SK-N-MC (cell line): ENCODE results near the gene HYAL2.

Source experiments
- DNase-seq: peaks from one replicate; pipeline ENCODE4 v3.0.0-alpha.2; 2011; ENCODE audit warnings: low read depth, low spot score
- H3K27ac ChIP-seq: fragments of 200-600 bp; sonication (generic); 2 replicates; pipeline ENCODE4 v1.5.1; 2016; ENCODE audit warnings: mixed run types
- H3K36me3 ChIP-seq: fragments of 200-600 bp; sonication (generic); 2 replicates; pipeline ENCODE4 v1.6.1; 2017; ENCODE audit warnings: antibody characterized with exemption, low read length, mixed read lengths; ENCODE audit not compliant: insufficient read depth
- H3K4me3 ChIP-seq: fragments of 200-600 bp; sonication (generic); 2 replicates; pipeline ENCODE4 v1.5.1; 2016
- H3K9ac ChIP-seq: fragments of 200-600 bp; sonication (generic); 2 replicates; pipeline ENCODE4 v1.8.0; 2017; ENCODE audit warnings: mixed run types, mixed read lengths; ENCODE audit not compliant: insufficient read length
- H3K9me3 ChIP-seq: fragments of 200-600 bp; sonication (generic); 2 replicates; pipeline ENCODE4 v1.6.1; 2017; ENCODE audit warnings: low read depth, mild to moderate bottlenecking, antibody characterized with exemption, low read length, moderate library complexity, mixed read lengths
- EZH2 ChIP-seq: fragments of 200-600 bp; sonication (generic); IDR thresholded peaks from one replicate; pipeline ENCODE4 v1.6.1; 2017; ENCODE audit warnings: antibody characterized with exemption
- FOXP2 ChIP-seq: optimal IDR thresholded peaks from 2 replicates; pipeline ENCODE3; 2011; ENCODE audit warnings: mild to moderate bottlenecking, moderate library complexity; ENCODE audit not compliant: insufficient read depth; ENCODE audit errors: extremely low read length, control extremely low read depth
- POLR2AphosphoS5 ChIP-seq: IDR thresholded peaks from 2 replicates; pipeline ENCODE4 v1.6.1; 2012; ENCODE audit warnings: mild to moderate bottlenecking, low read depth, low read length, borderline replicate concordance

The HYAL2 gene

GRCh38 chr3:50322386-50323091 lies at the start of gene HYAL2:
Gene HYAL2, minus strand, starts transcription at chr3:50322745. Its CDS starts 2,256 bp downstream, at chr3:50320489.
- Histone ChIP-seq H3K36me3 (peaks cover 15% of the 10 kb centered on the region; the same call in 1 of the 2 replicates), H3K4me3 (peak within 1 kb of the TSS; percentile 83), H3K9ac (peak within 1 kb of the TSS; percentile 97), H3K9me3 (no peaks in the 10 kb centered on the region), H3K27ac (peak within 1 kb of the TSS; percentile 95)
- TF ChIP-seq FOXP2 (no peak), POLR2AphosphoS5 (no peak), EZH2 (no peak)
- DNase-seq, result no peak

- Histone ChIP-seq H3K4me3 (no peak overlapping the region), H3K9me3 (no peaks in the 10 kb centered on the region), H3K9ac (no peak overlapping the region), H3K36me3 (no peaks in the 10 kb centered on the region), H3K27ac (no peak overlapping the region; the same call in 1 of the 2 replicates)
- TF ChIP-seq POLR2AphosphoS5, result no peak
- TF ChIP-seq EZH2, result no peak
- TF ChIP-seq FOXP2, result no peak
- DNase-seq, result no peak
Measured at GRCh38 chr3:50371133-50371685, 48.7 kb upstream of the HYAL2 start.

GRCh38 chr3:50370594-50370993 lies 48.0 kb upstream of the HYAL2 start:
- peak overlapping the region; percentile 54; the same call in 1 of the 2 replicates for H3K27ac ChIP-seq
- H3K4me3 ChIP-seq, result no peak overlapping the region
- H3K9me3 ChIP-seq, result no peaks in the 10 kb centered on the region
- no peak for TF ChIP-seq FOXP2
- no peak for TF ChIP-seq EZH2
- TF ChIP-seq POLR2AphosphoS5, result no peak
- DNase-seq, result peak; percentile 42
- no peak overlapping the region for H3K9ac ChIP-seq
- H3K36me3 ChIP-seq, result no peaks in the 10 kb centered on the region

- Histone ChIP-seq H3K27ac (no peak overlapping the region), H3K9me3 (no peaks in the 10 kb centered on the region), H3K9ac (no peak overlapping the region), H3K4me3 (no peak overlapping the region), H3K36me3 (no peaks in the 10 kb centered on the region)
- TF ChIP-seq FOXP2 (no peak), EZH2 (no peak), POLR2AphosphoS5 (no peak)
- no peak for DNase-seq
Measured at GRCh38 chr3:50369012-50369670, 46.6 kb upstream of the HYAL2 start.

GRCh38 chr3:50365842-50366220 lies 43.3 kb upstream of the HYAL2 start:
- no peak overlapping the region for H3K9ac ChIP-seq
- DNase-seq, result no peak
- TF ChIP-seq POLR2AphosphoS5, result no peak
- no peak for TF ChIP-seq FOXP2
- no peak for TF ChIP-seq EZH2
- H3K9me3 ChIP-seq, result no peaks in the 10 kb centered on the region
- H3K4me3 ChIP-seq, result no peak overlapping the region
- H3K36me3 ChIP-seq, result no peaks in the 10 kb centered on the region
- H3K27ac ChIP-seq, result no peak overlapping the region

- no peaks in the 10 kb centered on the region for H3K9me3 ChIP-seq
- DNase-seq, result no peak
- TF ChIP-seq EZH2, result no peak
- no peak for TF ChIP-seq FOXP2
- no peak for TF ChIP-seq POLR2AphosphoS5
- no peak overlapping the region for H3K27ac ChIP-seq
- no peaks in the 10 kb centered on the region for H3K36me3 ChIP-seq
- peak overlapping the region; percentile 68 for H3K4me3 ChIP-seq
- H3K9ac ChIP-seq, result no peak overlapping the region
Measured at GRCh38 chr3:50365080-50365841, 42.7 kb upstream of the HYAL2 start.

- no peak for TF ChIP-seq POLR2AphosphoS5
- no peak for TF ChIP-seq FOXP2
- TF ChIP-seq EZH2, result no peak
- Histone ChIP-seq H3K27ac (no peak overlapping the region), H3K9me3 (no peaks in the 10 kb centered on the region), H3K4me3 (0 out of 2 replicates have a peak overlapping the region, but pooled peaks have one; percentile 15), H3K36me3 (no peaks in the 10 kb centered on the region), H3K9ac (no peak overlapping the region)
- no peak for DNase-seq
Measured at GRCh38 chr3:50364573-50365079, 42.1 kb upstream of the HYAL2 start.

- TF ChIP-seq POLR2AphosphoS5 (no peak), EZH2 (no peak), FOXP2 (no peak)
- no peaks in the 10 kb centered on the region for H3K9me3 ChIP-seq
- H3K36me3 ChIP-seq, result no peaks in the 10 kb centered on the region
- H3K4me3 ChIP-seq, result peak overlapping the region; percentile 48
- no peak overlapping the region for H3K27ac ChIP-seq
- H3K9ac ChIP-seq, result no peak overlapping the region
- no peak for DNase-seq
Measured at GRCh38 chr3:50359760-50360110, 37.2 kb upstream of the HYAL2 start.
